ENCODE data around the gene FKBP5. TPM values are rescaled to one million over a fixed set of nuclear protein-coding genes. Genes with fewer than 3 reads are reported as not detected.

FKBP5 gene
- total RNA-seq, 1 donor from 2014 or later, result 17.1 TPM

DNA sequence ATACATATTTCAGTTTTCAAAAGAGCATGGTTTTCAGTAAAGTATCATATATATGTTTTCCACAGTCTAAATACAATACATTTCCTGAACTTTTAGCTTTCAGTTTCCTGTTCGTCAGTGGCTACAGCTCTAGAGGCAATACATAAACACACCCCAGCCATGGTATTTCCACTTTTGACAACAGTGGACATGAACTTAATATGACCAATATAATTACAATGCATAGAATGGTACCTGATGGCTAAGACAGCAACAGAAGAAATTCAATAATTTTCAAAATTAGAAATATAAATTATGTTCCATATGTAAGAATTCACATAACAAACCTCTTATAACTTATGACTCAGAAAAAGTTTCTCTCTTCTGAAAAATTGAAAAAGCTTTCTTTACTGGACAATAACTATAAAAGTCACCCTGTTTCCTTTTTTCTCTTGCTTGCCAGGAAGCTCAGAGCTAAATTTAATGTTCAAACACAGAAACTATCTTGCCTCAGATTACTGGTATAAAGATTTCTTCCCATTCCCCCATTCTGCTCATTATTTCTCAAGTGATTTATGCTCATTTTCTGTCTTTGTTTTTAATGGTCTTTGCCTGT, 19.2 kb downstream of the FKBP5 start:
- Mint-ChIP-seq H3K36me3 (ENCODE audit: low read depth) (no peaks in the 10 kb centered on the region), H3K4me1 (peaks cover 33% of the 10 kb centered on the region), H3K27me3 (no peaks in the 10 kb centered on the region), H3K9me3 (no peaks in the 10 kb centered on the region), H3K27ac (peak overlapping the region; percentile 69), H3K4me3 (peak overlapping the region; percentile 58)
- ChIA-PET CTCF (interaction anchor here (0.8 to 1.6 kb wide), 2 partner anchors 18 to 66 kb away, joined by 3 to 7 read pairs; no protein-coding TSS in a partner anchor), POLR2A (interaction anchor here (0.6 to 1.3 kb wide), 2 partner anchors 18 to 63 kb away, joined by 3 read pairs; no protein-coding TSS in a partner anchor)
- intact Hi-C loops (cut with micrococcal nuclease), result loop anchor here (2.0 kb wide), 1 partner anchor 19 kb away; the partner anchor contains the start of gene FKBP5
- TF ChIP-seq, protein P1, sequence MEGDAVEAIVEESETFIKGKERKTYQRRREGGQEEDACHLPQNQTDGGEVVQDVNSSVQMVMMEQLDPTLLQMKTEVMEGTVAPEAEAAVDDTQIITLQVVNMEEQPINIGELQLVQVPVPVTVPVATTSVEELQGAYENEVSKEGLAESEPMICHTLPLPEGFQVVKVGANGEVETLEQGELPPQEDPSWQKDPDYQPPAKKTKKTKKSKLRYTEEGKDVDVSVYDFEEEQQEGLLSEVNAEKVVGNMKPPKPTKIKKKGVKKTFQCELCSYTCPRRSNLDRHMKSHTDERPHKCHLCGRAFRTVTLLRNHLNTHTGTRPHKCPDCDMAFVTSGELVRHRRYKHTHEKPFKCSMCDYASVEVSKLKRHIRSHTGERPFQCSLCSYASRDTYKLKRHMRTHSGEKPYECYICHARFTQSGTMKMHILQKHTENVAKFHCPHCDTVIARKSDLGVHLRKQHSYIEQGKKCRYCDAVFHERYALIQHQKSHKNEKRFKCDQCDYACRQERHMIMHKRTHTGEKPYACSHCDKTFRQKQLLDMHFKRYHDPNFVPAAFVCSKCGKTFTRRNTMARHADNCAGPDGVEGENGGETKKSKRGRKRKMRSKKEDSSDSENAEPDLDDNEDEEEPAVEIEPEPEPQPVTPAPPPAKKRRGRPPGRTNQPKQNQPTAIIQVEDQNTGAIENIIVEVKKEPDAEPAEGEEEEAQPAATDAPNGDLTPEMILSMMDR (IDR thresholded peaks at IDR 0.05), result no peak
- DNase-seq (no peak), ATAC-seq (ENCODE audit: low read depth) (peak; percentile 49)

GRCh38 chr6:35668744-35669450, 19.8 kb downstream of the FKBP5 start:
- Mint-ChIP-seq H3K4me3 (peak overlapping the region; percentile 58), H3K9me3 (no peaks in the 10 kb centered on the region), H3K4me1 (peaks cover 30% of the 10 kb centered on the region), H3K27me3 (no peaks in the 10 kb centered on the region), H3K27ac (peak overlapping the region; percentile 69), H3K36me3 (ENCODE audit: low read depth) (no peaks in the 10 kb centered on the region)
- intact Hi-C loops (cut with micrococcal nuclease), result loop anchor here (2.0 kb wide), 1 partner anchor 20 kb away; the partner anchor contains the start of gene FKBP5
- TF ChIP-seq, protein P1 (IDR thresholded peaks at IDR 0.05), result no peak
- ATAC-seq (ENCODE audit: low read depth), result peak; percentile 31
- ChIA-PET CTCF (interaction anchor here (0.7 to 1.6 kb wide), 3 partner anchors 18 to 69 kb away, joined by 3 to 7 read pairs (median 3); no protein-coding TSS in a partner anchor), POLR2A (interaction anchor here (0.6 to 1.4 kb wide), 3 partner anchors 18 to 63 kb away, joined by 3 read pairs; no protein-coding TSS in a partner anchor)
- no peak for DNase-seq

- Mint-ChIP-seq H3K9me3 (no peaks in the 10 kb centered on the region), H3K27me3 (no peaks in the 10 kb centered on the region), H3K4me3 (peak overlapping the region; percentile 63), H3K27ac (peak overlapping the region; percentile 69), H3K36me3 (ENCODE audit: low read depth) (no peaks in the 10 kb centered on the region), H3K4me1 (peaks cover 27% of the 10 kb centered on the region)
- ATAC-seq (ENCODE audit: low read depth), result no peak
- DNase-seq, result no peak
- intact Hi-C loops (cut with micrococcal nuclease), result loop anchor here (2.0 kb wide), 1 partner anchor 21 kb away; the partner anchor contains the start of gene FKBP5
- POLR2A ChIA-PET, result interaction anchor here (1.4 kb wide), 1 partner anchor 63 kb away, joined by 3 read pairs; no protein-coding TSS in a partner anchor
- CTCF ChIA-PET, result interaction anchor here (1.3 kb wide), 1 partner anchor 19 kb away, joined by 3 read pairs; no protein-coding TSS in a partner anchor
- TF ChIP-seq, protein P1 (IDR thresholded peaks at IDR 0.05), result no peak
Measured at GRCh38 chr6:35668096-35668495, 20.6 kb downstream of the FKBP5 start.

DNA sequence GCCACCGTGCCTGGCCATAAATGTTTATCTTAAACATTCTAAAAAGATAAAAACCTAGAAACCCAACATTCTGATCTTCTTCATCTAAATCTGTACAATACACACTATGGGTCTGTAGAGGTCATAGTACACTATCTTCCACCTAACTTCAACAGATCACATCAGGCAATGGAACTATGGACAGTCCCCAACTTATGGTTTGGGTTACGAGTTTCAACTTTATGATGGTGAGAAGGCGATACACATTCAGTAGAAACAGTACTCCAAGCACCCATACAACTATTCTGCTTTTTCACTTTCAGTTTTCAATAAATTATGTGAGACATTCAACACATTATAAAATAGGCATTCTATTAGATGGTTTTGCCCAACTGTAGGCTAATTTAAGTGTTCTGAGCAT, 23.1 kb downstream of the FKBP5 start:
- no peaks in the 10 kb centered on the region for H3K9me3 Mint-ChIP-seq
- DNase-seq (no peak), ATAC-seq (ENCODE audit: low read depth) (no peak)
- no peak overlapping the region for H3K4me3 Mint-ChIP-seq
- H3K27me3 Mint-ChIP-seq, result no peaks in the 10 kb centered on the region
- H3K4me1 Mint-ChIP-seq, result peaks cover 26% of the 10 kb centered on the region
- CTCF ChIA-PET, result interaction anchor here (2.2 kb wide), 1 partner anchor 71 kb away, joined by 7 read pairs; no protein-coding TSS in a partner anchor
- intact Hi-C loops (cut with micrococcal nuclease), result no loop called here
- TF ChIP-seq, protein P1 (IDR thresholded peaks at IDR 0.05), result no peak
- no peak overlapping the region for H3K27ac Mint-ChIP-seq
- no peaks in the 10 kb centered on the region for H3K36me3 Mint-ChIP-seq (ENCODE audit: low read depth)
- POLR2A ChIA-PET, result interaction anchor here (0.7 kb wide), 1 partner anchor 66 kb away, joined by 3 read pairs; no protein-coding TSS in a partner anchor

All from activated B cell treated with CpG ODN at 0.5 μM for 24 hours (primary cell).